ENCODE results near the gene GANC.

DNA sequence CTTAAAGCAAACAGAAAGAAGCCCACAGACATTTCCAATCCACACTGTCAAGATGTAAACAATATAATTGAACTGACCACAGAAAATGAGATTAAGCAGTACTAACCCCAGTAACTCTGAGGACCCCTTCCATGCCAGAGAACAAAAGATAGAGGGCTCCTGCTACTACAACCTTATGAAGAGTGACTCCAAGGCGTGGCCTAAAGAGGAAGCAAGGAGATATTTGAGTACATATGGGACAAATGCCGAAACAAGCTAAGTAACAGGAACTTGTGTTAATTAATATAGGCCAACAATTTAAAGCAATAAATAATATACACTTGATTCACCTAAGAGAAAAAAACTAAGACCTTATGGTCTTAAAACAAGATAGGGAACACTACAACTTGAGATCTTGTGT, 39.9 kb upstream of the GANC start:
- TF ChIP-seq, protein P1, sequence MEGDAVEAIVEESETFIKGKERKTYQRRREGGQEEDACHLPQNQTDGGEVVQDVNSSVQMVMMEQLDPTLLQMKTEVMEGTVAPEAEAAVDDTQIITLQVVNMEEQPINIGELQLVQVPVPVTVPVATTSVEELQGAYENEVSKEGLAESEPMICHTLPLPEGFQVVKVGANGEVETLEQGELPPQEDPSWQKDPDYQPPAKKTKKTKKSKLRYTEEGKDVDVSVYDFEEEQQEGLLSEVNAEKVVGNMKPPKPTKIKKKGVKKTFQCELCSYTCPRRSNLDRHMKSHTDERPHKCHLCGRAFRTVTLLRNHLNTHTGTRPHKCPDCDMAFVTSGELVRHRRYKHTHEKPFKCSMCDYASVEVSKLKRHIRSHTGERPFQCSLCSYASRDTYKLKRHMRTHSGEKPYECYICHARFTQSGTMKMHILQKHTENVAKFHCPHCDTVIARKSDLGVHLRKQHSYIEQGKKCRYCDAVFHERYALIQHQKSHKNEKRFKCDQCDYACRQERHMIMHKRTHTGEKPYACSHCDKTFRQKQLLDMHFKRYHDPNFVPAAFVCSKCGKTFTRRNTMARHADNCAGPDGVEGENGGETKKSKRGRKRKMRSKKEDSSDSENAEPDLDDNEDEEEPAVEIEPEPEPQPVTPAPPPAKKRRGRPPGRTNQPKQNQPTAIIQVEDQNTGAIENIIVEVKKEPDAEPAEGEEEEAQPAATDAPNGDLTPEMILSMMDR (IDR thresholded peaks at IDR 0.05): no peak
- TF ChIP-seq POLR2A (IDR thresholded peaks at IDR 0.05): no peak
